HUES6 (cell line): ENCODE data around the gene PRKCA.
"Not testable (repeated sequence)": the region's sequence is repeated elsewhere in the genome, so short reads cannot be mapped to it uniquely, and the experiment has no call there.

Experiments used
- H3K27ac ChIP-seq: 2 replicates; pipeline ENCODE4 v1.7.0; 2013; ENCODE audit warnings: low read depth, mild to moderate bottlenecking, low read length, inconsistent platforms
- H3K27me3 ChIP-seq: 2 replicates; pipeline ENCODE4 v1.6.1; 2013; ENCODE audit warnings: low read length; ENCODE audit not compliant: control insufficient read depth, insufficient read depth
- H3K36me3 ChIP-seq: 2 replicates; pipeline ENCODE4 v1.6.1; 2013; ENCODE audit warnings: low read length; ENCODE audit not compliant: control insufficient read depth, insufficient read depth
- H3K4me1 ChIP-seq: 2 replicates; pipeline ENCODE4 v1.6.1; 2013; ENCODE audit warnings: low read length; ENCODE audit not compliant: control insufficient read depth, insufficient read depth
- H3K4me3 ChIP-seq: 2 replicates; pipeline ENCODE4 v1.5.1; 2013; ENCODE audit warnings: low read depth, low read length
- H3K9ac ChIP-seq: one replicate; pipeline ENCODE4 v1.6.1; 2013; ENCODE audit warnings: mild to moderate bottlenecking, low read length
- H3K9me3 ChIP-seq: 2 replicates; pipeline ENCODE4 v1.6.1; 2013; ENCODE audit warnings: low read depth, low read length; ENCODE audit not compliant: control insufficient read depth, insufficient read depth

The PRKCA gene

DNA sequence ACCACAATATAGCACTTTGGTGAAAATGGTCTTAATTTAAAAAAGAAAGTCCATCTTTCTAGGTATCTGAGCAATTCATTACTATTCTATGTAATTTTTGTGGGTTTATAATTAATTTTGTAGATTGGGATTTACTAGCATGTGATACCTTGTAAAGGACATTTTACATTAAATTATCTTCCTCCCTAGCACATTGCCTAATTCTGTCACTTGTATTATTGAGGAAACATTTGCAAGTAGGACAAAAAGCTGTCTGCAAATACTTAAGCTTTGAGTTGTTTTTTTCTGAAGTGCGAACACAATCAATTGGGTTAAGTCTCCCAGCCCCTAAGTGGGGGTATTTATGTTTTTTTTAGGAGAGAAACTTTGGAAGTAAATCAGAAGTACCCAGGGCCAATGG, 167.0 kb downstream of the PRKCA start:
- no peak overlapping the region for H3K4me3 ChIP-seq
- peaks cover 43% of the 10 kb centered on the region for H3K4me1 ChIP-seq
- no peak overlapping the region for H3K27ac ChIP-seq
- H3K9ac ChIP-seq = no peak overlapping the region
- no peaks in the 10 kb centered on the region for H3K9me3 ChIP-seq
- H3K27me3 ChIP-seq = no peaks in the 10 kb centered on the region
- no peaks in the 10 kb centered on the region for H3K36me3 ChIP-seq

GRCh38 chr17:66469890-66470289, 167.5 kb downstream of the PRKCA start:
- Histone ChIP-seq H3K4me1 (peaks cover 47% of the 10 kb centered on the region), H3K4me3 (no peak overlapping the region)

GRCh38 chr17:66472123-66472522, 169.7 kb downstream of the PRKCA start:
- Histone ChIP-seq H3K36me3 (no peaks in the 10 kb centered on the region), H3K9ac (no peak overlapping the region), H3K9me3 (no peaks in the 10 kb centered on the region), H3K4me3 (no peak overlapping the region), H3K4me1 (peaks cover 57% of the 10 kb centered on the region), H3K27ac (no peak overlapping the region), H3K27me3 (no peaks in the 10 kb centered on the region)

More at GRCh38 chr17:66469890-66470289, 167.5 kb downstream of the PRKCA start:
- Histone ChIP-seq H3K36me3 (no peaks in the 10 kb centered on the region), H3K9ac (no peak overlapping the region), H3K27ac (no peak overlapping the region), H3K27me3 (no peaks in the 10 kb centered on the region), H3K9me3 (no peaks in the 10 kb centered on the region)

DNA sequence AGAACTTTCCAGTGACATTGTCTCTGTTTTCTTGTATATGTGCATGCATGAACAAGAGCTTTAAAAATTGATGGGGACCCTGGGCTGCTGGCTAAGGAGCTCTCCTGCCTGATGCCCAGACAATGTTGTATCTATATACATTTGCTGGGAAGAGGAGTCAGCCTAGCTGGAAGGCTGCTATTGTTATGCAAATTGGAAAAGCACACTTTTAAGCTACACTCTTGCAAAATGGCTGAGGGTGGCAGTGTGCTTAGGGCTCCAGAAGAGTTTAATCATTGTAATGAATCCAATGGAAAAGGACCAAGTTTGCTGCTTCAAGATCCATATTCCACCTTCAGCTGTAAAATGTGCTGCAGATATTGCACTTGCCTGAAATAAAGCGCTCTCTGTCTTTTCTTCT, 171.8 kb downstream of the PRKCA start:
- Histone ChIP-seq H3K36me3 (no peaks in the 10 kb centered on the region), H3K27ac (peak overlapping the region; percentile 57; the same call in 1 of the 2 replicates), H3K9ac (peak overlapping the region; percentile 14), H3K4me3 (peak overlapping the region; percentile 13), H3K27me3 (no peaks in the 10 kb centered on the region), H3K9me3 (no peaks in the 10 kb centered on the region), H3K4me1 (peaks cover 45% of the 10 kb centered on the region)

DNA sequence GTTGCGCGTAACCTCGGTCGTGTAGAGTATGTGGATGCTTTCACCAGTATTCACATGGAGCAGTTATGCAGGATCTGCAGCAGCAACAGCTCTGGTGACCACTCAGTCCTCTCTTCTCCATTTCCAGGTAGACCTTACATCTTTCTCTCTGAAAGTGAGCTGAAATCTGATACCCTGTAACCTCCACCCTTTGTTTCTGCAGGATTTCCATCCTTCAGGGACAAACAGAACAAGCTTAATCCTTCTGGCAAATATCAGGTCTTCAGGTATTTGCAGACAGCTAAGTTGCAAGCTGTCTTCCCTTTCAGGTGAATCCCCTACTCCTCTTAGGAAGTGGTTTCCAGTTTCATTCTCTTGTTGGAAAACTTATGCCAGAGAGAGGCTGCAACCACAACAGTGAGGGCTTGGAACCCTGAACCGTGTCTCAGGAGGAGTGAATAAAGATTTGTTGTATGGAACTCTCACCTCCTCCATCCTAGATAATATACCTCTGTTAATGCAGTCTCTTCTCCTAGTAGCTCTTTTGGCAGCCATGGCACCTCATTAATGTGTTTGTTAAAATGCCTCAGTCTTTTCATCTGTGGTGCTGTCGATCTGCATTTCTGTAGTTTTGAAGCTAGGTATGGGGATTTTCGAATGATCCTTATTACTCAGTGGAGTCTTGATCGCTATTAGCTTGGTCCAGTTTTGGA, 172.5 kb downstream of the PRKCA start:
- Histone ChIP-seq H3K36me3 (no peaks in the 10 kb centered on the region), H3K4me1 (peaks cover 38% of the 10 kb centered on the region), H3K27me3 (no peaks in the 10 kb centered on the region), H3K9me3 (0 out of 2 replicates have a peak, but pooled peaks cover 3% of the 10 kb centered on the region), H3K9ac (peak overlapping the region; percentile 14), H3K4me3 (peak overlapping the region; percentile 13), H3K27ac (peak overlapping the region; percentile 57; the same call in 1 of the 2 replicates)

- no peaks in the 10 kb centered on the region for H3K27me3 ChIP-seq
- H3K4me3 ChIP-seq = no peak overlapping the region
- H3K9ac ChIP-seq = no peak overlapping the region
- H3K4me1 ChIP-seq = peaks cover 36% of the 10 kb centered on the region
- no peak overlapping the region for H3K27ac ChIP-seq
- no peaks in the 10 kb centered on the region for H3K36me3 ChIP-seq
- 0 out of 2 replicates have a peak, but pooled peaks cover 3% of the 10 kb centered on the region for H3K9me3 ChIP-seq
These were observed 173.6 kb downstream of the PRKCA start for GRCh38 chr17:66476014-66476413.

DNA sequence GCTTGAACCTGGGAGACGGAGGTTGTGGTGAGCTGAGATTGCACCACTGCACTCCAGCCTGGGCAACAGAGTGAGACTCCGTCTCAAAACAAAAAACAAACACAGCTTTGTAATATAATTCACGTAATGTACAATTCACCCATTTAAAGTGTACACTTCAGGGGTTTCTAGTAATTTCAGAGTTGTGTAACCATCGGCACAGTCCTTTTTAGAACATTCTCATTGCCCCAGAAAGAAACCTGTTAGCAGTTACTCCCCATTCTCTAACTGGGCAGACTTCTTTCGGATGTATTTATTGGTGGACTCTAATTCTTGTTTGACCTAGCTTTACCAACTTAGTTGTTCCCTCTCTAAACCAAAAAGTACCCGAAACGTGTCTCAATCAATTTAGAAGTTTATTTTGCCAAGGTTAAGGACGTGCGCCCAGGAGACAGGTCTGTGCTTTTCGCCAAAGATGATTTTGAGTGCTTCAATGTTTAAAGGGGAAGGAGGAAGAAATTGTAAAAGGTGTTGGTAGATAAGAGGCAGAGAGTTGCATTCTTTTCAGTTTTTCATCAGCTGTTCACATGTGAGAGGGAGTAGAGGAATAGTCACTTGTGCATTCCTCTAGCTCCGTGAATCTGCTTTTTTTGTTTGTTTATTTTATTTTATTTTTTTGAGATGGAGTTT, 175.3 kb downstream of the PRKCA start:
- no peaks in the 10 kb centered on the region for H3K36me3 ChIP-seq
- no peak overlapping the region for H3K27ac ChIP-seq
- H3K4me3 ChIP-seq = no peak overlapping the region
- no peak overlapping the region for H3K9ac ChIP-seq
- H3K4me1 ChIP-seq = peaks cover 35% of the 10 kb centered on the region
- 0 out of 2 replicates have a peak, but pooled peaks cover 3% of the 10 kb centered on the region for H3K9me3 ChIP-seq
- H3K27me3 ChIP-seq = no peaks in the 10 kb centered on the region

DNA sequence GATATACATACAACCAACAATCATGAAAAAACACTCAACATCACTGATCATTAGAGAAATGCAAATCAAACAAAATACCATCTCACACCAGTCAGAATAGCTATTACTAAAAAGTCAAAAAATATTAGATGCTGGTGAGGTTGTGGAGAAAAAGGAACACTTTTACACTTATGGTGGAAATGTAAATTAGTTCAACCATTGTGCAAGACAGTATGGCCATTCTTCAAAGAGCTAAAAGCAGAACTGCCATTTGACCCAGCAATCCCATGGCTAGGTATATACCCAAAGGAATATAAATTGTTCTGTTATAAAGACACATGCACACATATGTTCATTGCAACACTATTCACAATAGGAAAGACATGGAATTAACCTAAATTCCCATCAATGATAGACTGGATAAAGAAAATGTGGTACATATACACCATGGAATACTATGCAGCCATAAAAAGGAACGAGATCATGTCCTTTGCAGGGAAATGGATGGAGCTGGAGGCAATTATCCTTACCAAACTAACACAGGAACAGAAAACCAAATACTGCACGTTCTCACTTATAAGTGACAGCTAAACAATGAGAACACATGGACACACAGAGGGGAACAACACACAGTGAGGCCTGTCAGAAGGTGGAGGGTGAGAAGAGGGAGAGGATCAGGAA, 176.9 kb downstream of the PRKCA start:
- peaks cover 20% of the 10 kb centered on the region for H3K4me1 ChIP-seq
- H3K4me3 ChIP-seq, H3K9ac ChIP-seq, H3K27ac ChIP-seq, H3K27me3 ChIP-seq, H3K9me3 ChIP-seq, H3K36me3 ChIP-seq: not testable (repeated sequence)

GRCh38 chr17:66480243-66480642, 177.8 kb downstream of the PRKCA start:
- Histone ChIP-seq H3K9ac (no peak overlapping the region), H3K27ac (no peak overlapping the region), H3K27me3 (no peaks in the 10 kb centered on the region), H3K4me3 (no peak overlapping the region), H3K9me3 (0 out of 2 replicates have a peak, but pooled peaks cover 3% of the 10 kb centered on the region), H3K36me3 (no peaks in the 10 kb centered on the region), H3K4me1 (peaks cover 18% of the 10 kb centered on the region)

DNA sequence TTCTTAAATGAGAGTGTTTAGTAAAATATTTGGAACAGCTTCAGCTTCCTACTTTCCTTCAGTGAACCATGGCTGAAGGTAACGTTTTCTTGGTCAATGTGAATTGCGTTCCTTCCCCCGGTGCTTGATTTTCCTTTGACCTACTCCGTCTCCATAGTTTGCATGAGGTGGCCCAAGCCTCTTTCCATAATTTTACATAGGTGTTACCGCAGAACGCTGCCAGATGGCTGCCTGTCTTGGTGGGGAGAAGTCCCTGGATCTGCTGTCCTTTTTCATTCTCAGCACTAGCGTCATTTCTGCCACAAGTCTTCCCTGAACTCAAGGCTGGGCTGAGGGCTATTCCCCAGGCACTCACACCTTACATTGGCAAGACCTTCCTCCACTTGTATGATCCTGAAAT, 178.4 kb downstream of the PRKCA start:
- Histone ChIP-seq H3K27ac (no peak overlapping the region), H3K4me1 (peaks cover 18% of the 10 kb centered on the region), H3K9me3 (0 out of 2 replicates have a peak, but pooled peaks cover 3% of the 10 kb centered on the region), H3K36me3 (no peaks in the 10 kb centered on the region), H3K9ac (no peak overlapping the region), H3K4me3 (no peak overlapping the region), H3K27me3 (no peaks in the 10 kb centered on the region)

DNA sequence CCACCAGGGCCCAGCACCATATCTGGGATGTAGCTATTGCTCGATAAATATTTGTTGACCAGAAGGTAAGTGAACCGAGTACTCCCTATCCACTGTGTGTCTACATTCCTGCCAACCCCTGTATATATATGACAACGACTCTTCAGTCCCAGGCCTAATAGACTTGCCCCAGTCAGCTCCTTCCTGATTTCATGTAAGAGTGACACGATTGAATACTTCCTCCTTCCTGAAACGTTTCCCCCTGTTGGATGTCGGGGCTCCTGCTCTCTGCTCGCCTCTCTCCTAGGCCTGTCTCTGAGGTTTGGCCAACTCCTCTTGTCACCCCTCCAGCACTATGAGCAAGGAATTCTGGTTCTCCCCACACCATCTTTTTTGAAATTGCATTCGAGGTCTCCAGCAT, 178.9 kb downstream of the PRKCA start:
- Histone ChIP-seq H3K9me3 (0 out of 2 replicates have a peak, but pooled peaks cover 3% of the 10 kb centered on the region), H3K4me3 (no peak overlapping the region), H3K4me1 (peaks cover 17% of the 10 kb centered on the region), H3K27me3 (no peaks in the 10 kb centered on the region), H3K36me3 (no peaks in the 10 kb centered on the region), H3K27ac (no peak overlapping the region), H3K9ac (no peak overlapping the region)
